H1 (cell line): Measurements from ENCODE around the gene RTN4IP1. TPM values are rescaled to one million over a fixed set of nuclear protein-coding genes. Genes with fewer than 3 reads are reported as not detected.
"Not testable (repeated sequence)": the region's sequence is repeated elsewhere in the genome, so short reads cannot be mapped to it uniquely, and the experiment has no call there.

Experiments used
- CTCF ChIA-PET: fragments of 300-600 bp; sonication (Branson Sonifier 250); formaldehyde crosslinking; loops from one replicate; lab custom pipeline; 2021; ENCODE audit not compliant: partially characterized antibody; lab: Charles Lee
- POLR2A ChIA-PET: fragments of 300-600 bp; sonication (Branson Sonifier 250); formaldehyde crosslinking; loops from one replicate; lab custom pipeline; 2021; ENCODE audit warnings: inconsistent platforms; ENCODE audit not compliant: partially characterized antibody; lab: Charles Lee
- DNase-seq, 2 experiments: peaks; one replicate each; pipeline versions ENCODE4 v3.0.0 to v3.0.0-alpha.2; 2010 to 2022; ENCODE audit warnings: low spot score in 2 of 2, low read depth in 1 of 2, mixed read lengths in 1 of 2
- FAIRE-seq: peaks from 2 replicates; lab custom pipeline; 2011; peaks lifted over from hg19 to GRCh38; lab: Jason Lieb, UNC
- H2AFZ ChIP-seq: 2 replicates; pipeline ENCODE4 v1.8.1; 2012; ENCODE audit warnings: low read length, inconsistent platforms
- H2AK5ac ChIP-seq: 2 replicates; pipeline ENCODE4 v1.6.1; 2013; ENCODE audit warnings: low read depth, low read length
- H2BK120ac ChIP-seq: replicated peaks from 2 replicates; pipeline ENCODE3; 2013; ENCODE audit warnings: low read depth, low read length, inconsistent platforms
- H2BK12ac ChIP-seq: 2 replicates; pipeline ENCODE4 v1.6.1; 2013; ENCODE audit warnings: low read depth, low read length
- H2BK15ac ChIP-seq: 2 replicates; pipeline ENCODE4 v1.6.1; 2013; ENCODE audit warnings: low read length
- H2BK20ac ChIP-seq: 2 replicates; pipeline ENCODE4 v1.6.1; 2013; ENCODE audit warnings: low read length
- H2BK5ac ChIP-seq: 2 replicates; pipeline ENCODE4 v1.6.1; 2013; ENCODE audit warnings: low read depth, low read length
- H3K14ac ChIP-seq: 2 replicates; pipeline ENCODE4 v1.6.1; 2013; ENCODE audit warnings: inconsistent platforms; ENCODE audit not compliant: insufficient read length
- H3K18ac ChIP-seq: 2 replicates; pipeline ENCODE4 v1.6.1; 2013; ENCODE audit warnings: low read length; ENCODE audit errors: extremely low read depth
- H3K23ac ChIP-seq: 2 replicates; pipeline ENCODE4 v1.6.1; 2013; ENCODE audit warnings: inconsistent platforms; ENCODE audit not compliant: insufficient read length
- H3K23me2 ChIP-seq: 2 replicates; pipeline ENCODE4 v1.6.1; 2013; ENCODE audit warnings: low read depth, low read length
- H3K27ac ChIP-seq: 2 replicates; pipeline ENCODE4 v1.6.1; 2011; ENCODE audit warnings: low read depth, low read length, inconsistent platforms
- H3K27me3 ChIP-seq, 4 experiments: replicated peaks in 1 of 4; 1 replicate in 1 of 4; 2 replicates in 3 of 4; pipeline versions ENCODE4 v1.6.1 to v1.8.1; 2011 to 2013; ENCODE audit warnings: low read length in 3 of 4, mild to moderate bottlenecking in 3 of 4, inconsistent platforms in 2 of 4, mixed read lengths in 2 of 4, moderate library complexity in 1 of 4; ENCODE audit not compliant: control insufficient read depth in 3 of 4, insufficient read depth in 3 of 4; ENCODE audit errors: extremely low read depth in 1 of 4
- H3K36me3 ChIP-seq, 4 experiments: 2 replicates each; pipeline versions ENCODE4 v1.6.1 to v1.8.1; 2011 to 2013; ENCODE audit warnings: mild to moderate bottlenecking in 4 of 4, low read length in 3 of 4, moderate library complexity in 2 of 4, control low read depth in 1 of 4, inconsistent platforms in 1 of 4; ENCODE audit not compliant: insufficient read depth in 4 of 4, control insufficient read depth in 2 of 4
- H3K4ac ChIP-seq: replicated peaks from 2 replicates; pipeline ENCODE3; 2013; ENCODE audit warnings: low read length, low read depth, mixed read lengths, inconsistent platforms; ENCODE audit not compliant: insufficient read length
- H3K4me1 ChIP-seq, 4 experiments: replicated peaks in 1 of 4; 1 replicate in 1 of 4; 2 replicates in 3 of 4; pipeline versions ENCODE4 v1.6.1 to v1.8.1; 2011 to 2013; ENCODE audit warnings: low read length in 3 of 4, inconsistent platforms in 2 of 4, mixed read lengths in 1 of 4; ENCODE audit not compliant: insufficient read depth in 4 of 4, control insufficient read depth in 3 of 4
- H3K4me2 ChIP-seq, 2 experiments: 2 replicates each; pipeline versions ENCODE4 v1.6.1 to v1.8.1; 2011 to 2013; ENCODE audit warnings: low read depth in 2 of 2, low read length in 2 of 2, control low read depth in 1 of 2, inconsistent platforms in 1 of 2, mild to moderate bottlenecking in 1 of 2; ENCODE audit not compliant: insufficient read depth in 1 of 2
- H3K4me3 ChIP-seq, 4 experiments: fragments of 200-600, 300-600 bp in 1 of 4; sonication (generic), shearing (Covaris generic), sonication (Bioruptor Twin) in 1 of 4; 2 replicates each; pipeline versions ENCODE4 v1.5.1 to v1.8.1; 2011 to 2016; ENCODE audit warnings: low read length in 4 of 4, low read depth in 3 of 4, control low read depth in 2 of 4, inconsistent platforms in 2 of 4, mild to moderate bottlenecking in 2 of 4, mixed read lengths in 1 of 4, moderate library complexity in 1 of 4; ENCODE audit not compliant: insufficient read depth in 2 of 4; ENCODE audit errors: extremely low read depth in 1 of 4
- H3K56ac ChIP-seq: replicated peaks from 2 replicates; pipeline ENCODE3; 2013; ENCODE audit warnings: low read depth, mild to moderate bottlenecking, mixed read lengths, low read length, inconsistent platforms; ENCODE audit not compliant: insufficient read length
- H3K79me1 ChIP-seq: 2 replicates; pipeline ENCODE4 v1.6.1; 2013; ENCODE audit warnings: low read depth, low read length, control low read depth
- H3K79me2 ChIP-seq, 2 experiments: 2 replicates each; pipeline versions ENCODE4 v1.6.1 to v1.8.1; 2012 to 2013; ENCODE audit warnings: low read length in 2 of 2, mild to moderate bottlenecking in 2 of 2, inconsistent platforms in 1 of 2; ENCODE audit not compliant: insufficient read depth in 2 of 2, control insufficient read depth in 1 of 2
- H3K9ac ChIP-seq, 4 experiments: replicated peaks in 1 of 4; 1 replicate in 1 of 4; 2 replicates in 3 of 4; pipeline versions ENCODE4 v1.6.1 to v1.8.1; 2011 to 2013; ENCODE audit warnings: low read depth in 3 of 4, low read length in 3 of 4, control low read depth in 2 of 4, mild to moderate bottlenecking in 2 of 4, moderate library complexity in 2 of 4, inconsistent platforms in 1 of 4; ENCODE audit errors: extremely low read depth in 1 of 4
- H3K9me3 ChIP-seq, 2 experiments: 2 replicates each; pipeline versions ENCODE4 v1.6.1 to v1.8.1; 2012 to 2013; ENCODE audit warnings: mild to moderate bottlenecking in 2 of 2, moderate library complexity in 2 of 2, control low read depth in 1 of 2, inconsistent platforms in 1 of 2, low read depth in 1 of 2, low read length in 1 of 2, mixed read lengths in 1 of 2; ENCODE audit not compliant: insufficient read depth in 2 of 2
- H4K20me1 ChIP-seq, 2 experiments: replicated peaks in 1 of 2; 2 replicates each; pipeline versions ENCODE3 to v1.8.1; 2011 to 2013; ENCODE audit warnings: inconsistent platforms in 2 of 2, low read length in 2 of 2, mild to moderate bottlenecking in 1 of 2; ENCODE audit not compliant: insufficient read depth in 2 of 2, control insufficient read depth in 1 of 2
- H4K5ac ChIP-seq: 2 replicates; pipeline ENCODE4 v1.6.1; 2013; ENCODE audit warnings: low read length, low read depth, mixed read lengths, inconsistent platforms; ENCODE audit not compliant: insufficient read length
- H4K8ac ChIP-seq: 2 replicates; pipeline ENCODE4 v1.8.0; 2013; ENCODE audit warnings: mild to moderate bottlenecking, moderate library complexity, low read length, inconsistent platforms; ENCODE audit not compliant: insufficient read depth; ENCODE audit errors: extremely low read depth
- H4K91ac ChIP-seq: replicated peaks from 2 replicates; pipeline ENCODE3; 2013; ENCODE audit warnings: low read length, mixed read lengths, inconsistent platforms; ENCODE audit not compliant: insufficient read length
- CBX8 ChIP-seq: fragments of 300-800, 300-1000 bp; sonication (generic); IDR thresholded peaks from 2 replicates; pipeline ENCODE4 v1.7.1; 2016; ENCODE audit warnings: low read depth, low read length, borderline replicate concordance
- CREB1 ChIP-seq: IDR thresholded peaks from 2 replicates; pipeline ENCODE4 v1.6.1; 2012; ENCODE audit warnings: inconsistent platforms
- GABPA ChIP-seq: IDR thresholded peaks from 2 replicates; pipeline ENCODE4 v1.6.1; 2011; ENCODE audit warnings: mild to moderate bottlenecking, low read length, moderate library complexity, borderline replicate concordance; ENCODE audit not compliant: insufficient read depth
- GTF2F1 ChIP-seq: IDR thresholded peaks from 2 replicates; pipeline ENCODE4 v1.6.1; 2012; ENCODE audit warnings: low read depth, low read length, improper control_type of control experiment, borderline replicate concordance
- WGBS, 2 experiments: shearing (Covaris generic) in 1 of 2; methylation state at CpG; one replicate each; pipeline versions ENCODE4 v1.1.6 to v1.1.7; 2013 to 2015; ENCODE audit warnings: low lambda C conversion rate in 2 of 2, mixed read lengths in 2 of 2, inconsistent platforms in 1 of 2, low coverage in 1 of 2, missing lambda C conversion rate in 1 of 2; ENCODE audit not compliant: insufficient replicate concordance in 2 of 2, insufficient coverage in 1 of 2, insufficient read length in 1 of 2; ENCODE audit errors: extremely low coverage in 1 of 2, missing lambda C conversion rate in 1 of 2; 5-methylcytosine and 5-hydroxymethylcytosine counted together
- polyA plus RNA-seq, 7 experiments: library from polyadenylated mRNA; depleted of rRNA in 3 of 7; stranded (reverse) in 5 of 7; unstranded in 2 of 7; fragments of >200 nt in 5 of 7; fragments of 200-250 nt in 2 of 7; gene quantifications; 1 replicate in 5 of 7; 2 replicates in 1 of 7; 4 replicates in 1 of 7; pipeline versions ENCODE4 v1.2.1 to v1.2.3, GENCODE V29; 2011 to 2013; ENCODE audit warnings: missing spikeins in 2 of 7, mixed read lengths in 2 of 7
- total RNA-seq: library from RNA; stranded (reverse); fragmentation: NEBNext Ultra II Directional; extraction: Animal tissue kit (Norgen Biotek cat#: 25700); gene quantifications from 2 replicates; pipeline ENCODE4 v1.2.1, GENCODE V29; 2021

Gene RTN4IP1
- total and polyA plus RNA-seq, 2 of the 8 experiments (the other 6 are each of a cell fraction or from before 2014, with no cell fraction given), result 14.6 to 19.5 TPM

DNA sequence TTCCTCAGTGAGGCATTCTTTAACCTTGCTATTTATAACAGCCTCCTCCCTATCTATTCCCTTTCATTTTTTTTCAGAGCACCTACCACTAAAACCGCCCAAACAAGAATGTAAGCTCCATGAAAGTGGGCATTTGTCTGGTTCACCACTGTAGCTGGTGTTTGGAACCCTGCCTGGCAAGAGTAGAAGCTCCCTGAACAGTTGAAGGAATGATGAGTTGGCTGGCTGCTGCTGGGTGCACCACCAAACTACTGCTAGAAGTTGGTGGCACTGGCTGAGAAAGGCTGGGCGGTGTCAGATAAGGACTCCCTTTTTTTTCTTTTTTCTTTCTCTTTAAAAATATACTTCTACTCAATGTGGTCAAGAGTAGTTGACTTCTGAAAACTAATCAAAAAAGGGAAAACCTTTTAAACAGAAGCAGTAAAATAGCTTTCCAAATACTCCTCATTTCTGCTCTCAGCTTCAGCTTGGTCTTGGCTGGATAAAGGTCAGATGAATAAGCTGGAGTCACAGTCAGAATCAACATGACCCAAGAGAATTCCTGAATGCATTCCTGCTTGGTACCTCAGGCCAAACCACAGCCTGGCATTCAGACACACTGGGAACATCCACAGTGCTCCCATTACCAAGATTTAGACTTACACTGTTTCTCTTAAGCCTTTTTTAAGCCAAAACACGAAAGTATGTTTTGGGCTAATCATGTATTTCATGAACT lies 38.0 kb downstream of the RTN4IP1 start (continued):
- TF ChIP-seq GTF2F1 (no peak), CBX8 (no peak), GABPA (no peak), CREB1 (no peak)

DNA sequence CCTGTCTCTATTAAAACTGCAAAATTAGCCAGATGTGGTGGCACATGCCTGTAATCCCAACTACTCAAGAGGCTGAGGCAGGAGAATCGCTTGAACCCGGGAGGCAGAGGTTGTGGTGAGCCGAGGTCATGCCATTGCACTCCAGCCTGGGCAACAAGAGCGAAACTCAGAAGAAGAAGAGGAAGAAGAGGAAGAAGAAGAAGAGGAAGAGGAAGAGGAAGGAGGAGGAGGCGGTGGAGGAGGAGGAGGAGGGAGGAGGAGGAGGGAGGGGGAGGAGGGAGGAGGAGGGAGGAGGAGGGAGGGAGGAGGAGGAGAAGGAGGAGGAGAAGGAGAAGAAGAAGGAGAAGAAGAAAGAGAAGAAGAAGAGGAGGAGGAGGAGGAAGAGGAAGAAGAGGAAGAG lies 40.4 kb downstream of the RTN4IP1 start:
- H3K27ac ChIP-seq, H4K91ac ChIP-seq, H3K4me2 ChIP-seq, H3K23ac ChIP-seq, H3K9ac ChIP-seq, H4K5ac ChIP-seq, DNase-seq, H3K79me1 ChIP-seq, H2BK120ac ChIP-seq, H2BK20ac ChIP-seq, H3K4me1 ChIP-seq, H3K4ac ChIP-seq, H2BK12ac ChIP-seq, H3K23me2 ChIP-seq, H3K4me3 ChIP-seq, H2BK15ac ChIP-seq, POLR2A ChIA-PET, H4K20me1 ChIP-seq, H3K18ac ChIP-seq, H3K27me3 ChIP-seq, H4K8ac ChIP-seq, H3K14ac ChIP-seq, H2AFZ ChIP-seq, H3K56ac ChIP-seq, H3K79me2 ChIP-seq, H2AK5ac ChIP-seq, FAIRE-seq, H3K9me3 ChIP-seq, H2BK5ac ChIP-seq: not testable (repeated sequence)
- 63% methylated on average over 5 of the region's 5 CpGs; no CpG with 5 or more reads in 1 of the 2 experiments for WGBS, 2 experiments
- peaks cover 0 to 26% (median 11%) of the 10 kb centered on the region in 4 experiments; a peak in 5 of 8 replicates for H3K36me3 ChIP-seq
- CTCF ChIA-PET, result interaction anchor here (0.9 kb wide), 1 partner anchor 41 kb away, joined by 3 read pairs; no protein-coding TSS in a partner anchor
